Measurements from ENCODE around the gene ACAN. TPM values are rescaled to one million over a fixed set of nuclear protein-coding genes. Genes with fewer than 3 reads are reported as not detected.

The ACAN gene
- total RNA-seq, 1 experiment from 2014 or later = 1.4 TPM

- TF ChIP-seq ZNF416 (CRISPR knock-in tag; IDR thresholded peaks at IDR 0.05) (no peak), ETV6 (CRISPR knock-in tag; IDR thresholded peaks at IDR 0.05) (no peak), ZNF423 (CRISPR knock-in tag; IDR thresholded peaks at IDR 0.05) (no peak), NFATC4 (CRISPR knock-in tag; IDR thresholded peaks at IDR 0.05) (no peak)
These were observed 27.5 kb upstream of the ACAN start (continued) for GRCh38 chr15:88775776-88776175.

GRCh38 chr15:88776646-88777045, 26.6 kb upstream of the ACAN start:
- DNase-seq (ENCODE audit: low spot score) = no peak
- TF ChIP-seq ZNF425 (CRISPR knock-in tag; conservative IDR thresholded peaks at IDR 0.05) (no peak), CREB1 (CRISPR knock-in tag; IDR thresholded peaks at IDR 0.05) (no peak)
- H3K27me3 Mint-ChIP-seq (ENCODE audit: low read depth) = peaks cover 4% of the 10 kb centered on the region; the same call in 1 of the 2 replicates
- H3K4me1 Mint-ChIP-seq = no peaks in the 10 kb centered on the region
- CTCF ChIA-PET = no interaction called here
- no peak overlapping the region for H3K27ac Mint-ChIP-seq
- no peak for ATAC-seq
- no peak overlapping the region for H3K4me3 Mint-ChIP-seq
- POLR2A ChIA-PET = no interaction called here
- H3K9me3 Mint-ChIP-seq = peaks cover 9% of the 10 kb centered on the region
- H3K36me3 Mint-ChIP-seq = no peaks in the 10 kb centered on the region

GRCh38 chr15:88779944-88780343, 23.3 kb upstream of the ACAN start:
- POLR2A ChIA-PET = no interaction called here
- Mint-ChIP-seq H3K36me3 (no peaks in the 10 kb centered on the region), H3K4me1 (no peaks in the 10 kb centered on the region), H3K9me3 (peaks cover 9% of the 10 kb centered on the region), H3K4me3 (no peak overlapping the region), H3K27ac (no peak overlapping the region), H3K27me3 (ENCODE audit: low read depth) (peaks cover 2% of the 10 kb centered on the region; the same call in 1 of the 2 replicates)
- CTCF ChIA-PET = no interaction called here
- no peak for ATAC-seq
- no peak for DNase-seq (ENCODE audit: low spot score)
- TF ChIP-seq HMGA2 (CRISPR knock-in tag; IDR thresholded peaks at IDR 0.05) (peak; percentile 97), SMAD3 (CRISPR knock-in tag; IDR thresholded peaks at IDR 0.05; ENCODE audit: borderline replicate concordance) (no peak)

- Mint-ChIP-seq H3K4me3 (no peak overlapping the region), H3K27me3 (ENCODE audit: low read depth) (peaks cover 2% of the 10 kb centered on the region; the same call in 1 of the 2 replicates), H3K4me1 (no peaks in the 10 kb centered on the region), H3K9me3 (no peaks in the 10 kb centered on the region), H3K36me3 (no peaks in the 10 kb centered on the region), H3K27ac (no peak overlapping the region)
- ChIA-PET POLR2A (no interaction called here), CTCF (no interaction called here)
- ATAC-seq = no peak
- no peak for DNase-seq (ENCODE audit: low spot score)
- TF ChIP-seq FOXK1 (CRISPR knock-in tag; IDR thresholded peaks at IDR 0.05) (no peak), MLX (CRISPR knock-in tag; IDR thresholded peaks at IDR 0.05) (no peak), USF2 (CRISPR knock-in tag; IDR thresholded peaks at IDR 0.05) (no peak), IRF1 (CRISPR knock-in tag; IDR thresholded peaks at IDR 0.05) (no peak), ZNF138 (CRISPR knock-in tag; conservative IDR thresholded peaks at IDR 0.05) (no peak), NFATC4 (CRISPR knock-in tag; IDR thresholded peaks at IDR 0.05) (no peak), ZNF423 (CRISPR knock-in tag; IDR thresholded peaks at IDR 0.05) (no peak), ZMAT4 (CRISPR knock-in tag; IDR thresholded peaks at IDR 0.05) (no peak), ZNF263 (CRISPR knock-in tag; IDR thresholded peaks at IDR 0.05; ENCODE audit: low read depth) (no peak), ZBTB43 (CRISPR knock-in tag; IDR thresholded peaks at IDR 0.05) (no peak), NFE2L1 (CRISPR knock-in tag; IDR thresholded peaks at IDR 0.05) (no peak), FOXP1 (CRISPR knock-in tag; IDR thresholded peaks at IDR 0.05; ENCODE audit: borderline replicate concordance) (no peak), ZBTB21 (CRISPR knock-in tag; IDR thresholded peaks at IDR 0.05; ENCODE audit: borderline replicate concordance) (no peak), STAT6 (CRISPR knock-in tag; conservative IDR thresholded peaks at IDR 0.05; ENCODE audit: low read depth) (no peak)
These were observed 20.8 kb upstream of the ACAN start for GRCh38 chr15:88782465-88782864.

Measured in WTC11 (cell line).